Skeletal muscle cell (primary cell): Measurements from ENCODE around the gene ROBO1.

Experiments
- DNase-seq: peaks from one replicate; pipeline ENCODE4 v3.0.0-alpha.2; 2010; ENCODE audit warnings: low read depth
- H3K4me3 ChIP-seq: 2 replicates; pipeline ENCODE4 v1.5.1; 2011; ENCODE audit warnings: low read depth, mild to moderate bottlenecking, control low read depth, low read length, moderate library complexity

The ROBO1 gene

GRCh38 chr3:78621061-78621716 is 1146.6 kb downstream of the ROBO1 start:
- H3K4me3 ChIP-seq = no peak overlapping the region
- DNase-seq = no peak

GRCh38 chr3:78614486-78614885 is 1153.3 kb downstream of the ROBO1 start:
- DNase-seq = no peak
- H3K4me3 ChIP-seq = no peak overlapping the region

GRCh38 chr3:78613421-78613879 is 1154.3 kb downstream of the ROBO1 start:
- no peak for DNase-seq
- H3K4me3 ChIP-seq = no peak overlapping the region

GRCh38 chr3:78611278-78611677 is 1156.5 kb downstream of the ROBO1 start:
- H3K4me3 ChIP-seq = no peak overlapping the region
- no peak for DNase-seq

- DNase-seq = no peak
- no peak overlapping the region for H3K4me3 ChIP-seq
Measured at GRCh38 chr3:78610462-78611125, 1157.2 kb downstream of the ROBO1 start.

GRCh38 chr3:78606756-78607155 is 1161.0 kb downstream of the ROBO1 start:
- DNase-seq = no peak
- no peak overlapping the region for H3K4me3 ChIP-seq

GRCh38 chr3:78605178-78605577 is 1162.6 kb downstream of the ROBO1 start:
- DNase-seq = no peak
- H3K4me3 ChIP-seq = no peak overlapping the region

GRCh38 chr3:78604341-78604740 is 1163.5 kb downstream of the ROBO1 start:
- no peak overlapping the region for H3K4me3 ChIP-seq
- DNase-seq = peak; percentile 41

GRCh38 chr3:78601249-78601648 is 1166.5 kb downstream of the ROBO1 start:
- H3K4me3 ChIP-seq = no peak overlapping the region
- no peak for DNase-seq

- no peak overlapping the region for H3K4me3 ChIP-seq
- DNase-seq = no peak
Measured at GRCh38 chr3:78589778-78590177, 1178.0 kb downstream of the ROBO1 start.

- DNase-seq = no peak
- no peak overlapping the region for H3K4me3 ChIP-seq
Measured at GRCh38 chr3:78588906-78589621, 1178.7 kb downstream of the ROBO1 start.

GRCh38 chr3:78580681-78581080 is 1187.1 kb downstream of the ROBO1 start:
- H3K4me3 ChIP-seq = no peak overlapping the region
- no peak for DNase-seq

GRCh38 chr3:78571486-78571885 is 1196.3 kb downstream of the ROBO1 start:
- no peak for DNase-seq
- no peak overlapping the region for H3K4me3 ChIP-seq

- no peak overlapping the region for H3K4me3 ChIP-seq
- DNase-seq = no peak
Measured at GRCh38 chr3:78570496-78570895, 1197.3 kb downstream of the ROBO1 start.

- H3K4me3 ChIP-seq = no peak overlapping the region
- DNase-seq = no peak
Measured at GRCh38 chr3:78569804-78570203, 1198.0 kb downstream of the ROBO1 start.

GRCh38 chr3:78565712-78566111 is 1202.1 kb downstream of the ROBO1 start:
- no peak overlapping the region for H3K4me3 ChIP-seq
- DNase-seq = no peak

GRCh38 chr3:78562328-78562727 is 1205.5 kb downstream of the ROBO1 start:
- H3K4me3 ChIP-seq = no peak overlapping the region
- DNase-seq = no peak
